Fibroblast of lung (primary cell): ENCODE measurements around the gene FAM107B. TPM values are rescaled to one million over a fixed set of nuclear protein-coding genes. Genes with fewer than 3 reads are reported as not detected.

Experiments used
- DNase-seq, 2 donors: peaks; one replicate each; pipeline versions ENCODE4 v3.0.0 to v3.0.0-alpha.2; 2010; ENCODE audit warnings: low read depth in 2 of 2
- H2AFZ ChIP-seq: 2 replicates; pipeline ENCODE4 v1.5.1; 2012; ENCODE audit warnings: low read length, control low read depth, inconsistent platforms
- H3K27ac ChIP-seq: 2 replicates; pipeline ENCODE4 v1.5.1; 2011; ENCODE audit warnings: low read length, control low read depth; ENCODE audit not compliant: insufficient read depth
- H3K27me3 ChIP-seq: 2 replicates; pipeline ENCODE4 v1.5.1; 2011; ENCODE audit warnings: mild to moderate bottlenecking, low read length; ENCODE audit not compliant: control insufficient read depth, insufficient read depth
- H3K36me3 ChIP-seq: 2 replicates; pipeline ENCODE4 v1.5.1; 2011; ENCODE audit warnings: low read length; ENCODE audit not compliant: control insufficient read depth, insufficient read depth
- H3K4me1 ChIP-seq: 2 replicates; pipeline ENCODE4 v1.5.1; 2011; ENCODE audit warnings: low read length; ENCODE audit not compliant: control insufficient read depth, insufficient read depth; ENCODE audit errors: extremely low read depth
- H3K4me2 ChIP-seq: 2 replicates; pipeline ENCODE4 v1.5.1; 2011; ENCODE audit warnings: low read length, control low read depth; ENCODE audit not compliant: insufficient read depth; ENCODE audit errors: extremely low read depth
- H3K4me3 ChIP-seq, 4 experiments: fragments of 200-600 bp in 1 of 4; sonication (generic) in 1 of 4; replicated peaks in 1 of 4; 2 replicates each; pipeline ENCODE4 v1.5.1; 2011 to 2016; ENCODE audit warnings: low read length in 4 of 4, low read depth in 3 of 4, mild to moderate bottlenecking in 3 of 4, control low read depth in 2 of 4, inconsistent platforms in 1 of 4, mixed read lengths in 1 of 4; ENCODE audit not compliant: insufficient read depth in 1 of 4; ENCODE audit errors: control extremely low read depth in 1 of 4
- H3K79me2 ChIP-seq: 2 replicates; pipeline ENCODE4 v1.5.1; 2012; ENCODE audit warnings: mild to moderate bottlenecking, low read length, inconsistent platforms; ENCODE audit not compliant: control insufficient read depth, insufficient read depth
- H3K9ac ChIP-seq: 2 replicates; pipeline ENCODE4 v1.5.1; 2011; ENCODE audit warnings: mild to moderate bottlenecking, low read length, control low read depth; ENCODE audit not compliant: insufficient read depth
- H3K9me3 ChIP-seq: 2 replicates; pipeline ENCODE4 v1.5.1; 2012; ENCODE audit warnings: low read depth, low read length; ENCODE audit not compliant: control insufficient read depth, insufficient read depth
- H4K20me1 ChIP-seq: 2 replicates; pipeline ENCODE4 v1.5.1; 2011; ENCODE audit warnings: low read length; ENCODE audit not compliant: control insufficient read depth, insufficient read depth; ENCODE audit errors: extremely low read depth
- CTCF ChIP-seq, 2 donors: IDR thresholded peaks in 1 of 2; conservative IDR thresholded peaks in 1 of 2; 1 replicate in 1 of 2; 2 replicates in 1 of 2; pipeline ENCODE4 v1.5.1; 2011 to 2012; ENCODE audit warnings: low read length in 2 of 2, control low read depth in 1 of 2, inconsistent platforms in 1 of 2, low read depth in 1 of 2, mild to moderate bottlenecking in 1 of 2
- EZH2 ChIP-seq: IDR thresholded peaks from 2 replicates; pipeline ENCODE4 v1.5.1; 2012; ENCODE audit warnings: low read length, control low read depth, mild to moderate bottlenecking; ENCODE audit errors: missing control alignments
- polyA plus RNA-seq, 2 donors: library from polyadenylated mRNA; depleted of rRNA in 1 of 2; stranded (reverse) in 1 of 2; unstranded in 1 of 2; fragments of >200 nt; gene quantifications; 2 replicates each; pipeline ENCODE4 v1.2.1, GENCODE V29; 2011 to 2012; ENCODE audit warnings: missing spikeins in 1 of 2
- total RNA-seq: library from RNA; depleted of rRNA; stranded (reverse); fragments of >200 nt; gene quantifications from 2 replicates; pipeline ENCODE4 v1.2.1, GENCODE V29; 2014

FAM107B gene
- total and polyA plus RNA-seq, 2 donors (not counting 1 experiment from before 2014, with no cell fraction given): 29.0 to 36.0 TPM

GRCh38 chr10:14528450-14528849 lies 246.2 kb downstream of the FAM107B start:
- peaks cover 4% of the 10 kb centered on the region for H3K4me1 ChIP-seq
- no peak overlapping the region for H3K4me3 ChIP-seq
- no peaks in the 10 kb centered on the region for H3K9me3 ChIP-seq
- no peaks in the 10 kb centered on the region for H3K36me3 ChIP-seq
- no peak for DNase-seq
- H3K27ac ChIP-seq: no peak overlapping the region
- no peaks in the 10 kb centered on the region for H3K27me3 ChIP-seq
- no peaks in the 10 kb centered on the region for H4K20me1 ChIP-seq
- H3K4me2 ChIP-seq: no peak overlapping the region
- TF ChIP-seq CTCF (conservative IDR thresholded peaks at IDR 0.05 in 1 of 2, IDR thresholded peaks at IDR 0.05 in 1 of 2; ENCODE audit: low read depth in 1 of 2, low read length in 2 of 2) (no peak), EZH2 (no peak)
- no peak overlapping the region for H3K9ac ChIP-seq
- H2AFZ ChIP-seq: no peak overlapping the region
- peaks cover 5% of the 10 kb centered on the region for H3K79me2 ChIP-seq

GRCh38 chr10:14527915-14528314 lies 246.8 kb downstream of the FAM107B start:
- Histone ChIP-seq H3K36me3 (no peaks in the 10 kb centered on the region), H3K4me3 (no peak overlapping the region), H3K27me3 (no peaks in the 10 kb centered on the region), H3K79me2 (peaks cover 2% of the 10 kb centered on the region), H3K27ac (no peak overlapping the region), H3K4me2 (no peak overlapping the region), H3K9me3 (no peaks in the 10 kb centered on the region), H3K4me1 (peaks cover 4% of the 10 kb centered on the region), H2AFZ (no peak overlapping the region), H4K20me1 (no peaks in the 10 kb centered on the region), H3K9ac (no peak overlapping the region)
- TF ChIP-seq CTCF (conservative IDR thresholded peaks at IDR 0.05 in 1 of 2, IDR thresholded peaks at IDR 0.05 in 1 of 2; ENCODE audit: low read depth in 1 of 2, low read length in 2 of 2) (no peak), EZH2 (no peak)
- DNase-seq: no peak

- H3K27me3 ChIP-seq: no peaks in the 10 kb centered on the region
- H4K20me1 ChIP-seq: no peaks in the 10 kb centered on the region
- no peaks in the 10 kb centered on the region for H3K4me1 ChIP-seq
- no peak overlapping the region for H3K27ac ChIP-seq
- H3K4me2 ChIP-seq: no peak overlapping the region
- H3K9ac ChIP-seq: no peak overlapping the region
- no peak overlapping the region for H2AFZ ChIP-seq
- TF ChIP-seq CTCF (conservative IDR thresholded peaks at IDR 0.05 in 1 of 2, IDR thresholded peaks at IDR 0.05 in 1 of 2; ENCODE audit: low read depth in 1 of 2, low read length in 2 of 2): no peak
- no peaks in the 10 kb centered on the region for H3K9me3 ChIP-seq
- DNase-seq: no peak
- H3K79me2 ChIP-seq: peaks cover 2% of the 10 kb centered on the region
- no peak overlapping the region for H3K4me3 ChIP-seq
- no peaks in the 10 kb centered on the region for H3K36me3 ChIP-seq
Observed at GRCh38 chr10:14527134-14527844, 247.4 kb downstream of the FAM107B start.
